ENCODE measurements around the gene OLA1.
"Not testable (repeated sequence)": the region's sequence is repeated elsewhere in the genome, so short reads cannot be mapped to it uniquely, and the experiment has no call there.

OLA1 gene

GRCh38 chr2:174248187-174248997, at the start of gene OLA1:
Gene OLA1 (minus strand): TSS chr2:174248532. CDS start chr2:174246815, 1,717 bp downstream.
- peak; percentile 79 to 90 (median 86) for DNase-seq

GRCh38 chr2:174292908-174293307, 44.6 kb upstream of the OLA1 start:
- DNase-seq = no peak

- no peak for DNase-seq
Measured at GRCh38 chr2:174286172-174286571, 37.8 kb upstream of the OLA1 start.

GRCh38 chr2:174282441-174282840, 34.1 kb upstream of the OLA1 start:
- DNase-seq = no peak

GRCh38 chr2:174281736-174282135, 33.4 kb upstream of the OLA1 start:
- DNase-seq = no peak

- DNase-seq = no peak
Measured at GRCh38 chr2:174280596-174280995, 32.3 kb upstream of the OLA1 start.

- not testable (repeated sequence) for DNase-seq
Measured at GRCh38 chr2:174270263-174270662, 21.9 kb upstream of the OLA1 start.

GRCh38 chr2:174266288-174266687, 18.0 kb upstream of the OLA1 start:
- no peak for DNase-seq

GRCh38 chr2:174263997-174264396, 15.7 kb upstream of the OLA1 start:
- no peak for DNase-seq

GRCh38 chr2:174259981-174260380, 11.6 kb upstream of the OLA1 start:
- DNase-seq = no peak

- DNase-seq = peak in 1 of 3 experiments; percentile 0
Measured at GRCh38 chr2:174254267-174254666, 5.9 kb upstream of the OLA1 start.

GRCh38 chr2:174248998-174249592, 763 bp upstream of the OLA1 start:
- peak in 1 of 3 experiments; percentile 2 for DNase-seq

GRCh38 chr2:174247474-174248186, 702 bp downstream of the OLA1 start:
- peak in 2 of 3 experiments; percentile 1 to 21 for DNase-seq

GRCh38 chr2:174246944-174247381, 1.4 kb downstream of the OLA1 start:
- peak in 1 of 3 experiments; percentile 12 for DNase-seq

- not testable (repeated sequence) for DNase-seq
Measured at GRCh38 chr2:174245628-174246027, 2.7 kb downstream of the OLA1 start.

- DNase-seq = peak in 1 of 3 experiments; percentile 0
Measured at GRCh38 chr2:174245065-174245464, 3.3 kb downstream of the OLA1 start.

GRCh38 chr2:174243812-174244211, 4.5 kb downstream of the OLA1 start:
- DNase-seq = no peak

GRCh38 chr2:174240097-174240496, 8.2 kb downstream of the OLA1 start:
- no peak for DNase-seq

GRCh38 chr2:174236429-174236828, 11.9 kb downstream of the OLA1 start:
- DNase-seq = no peak

GRCh38 chr2:174235680-174236079, 12.7 kb downstream of the OLA1 start:
- no peak for DNase-seq

GRCh38 chr2:174233771-174234275, 14.5 kb downstream of the OLA1 start:
- no peak for DNase-seq

GRCh38 chr2:174227748-174228147, 20.6 kb downstream of the OLA1 start:
- no peak for DNase-seq

GRCh38 chr2:174224665-174225288, 23.6 kb downstream of the OLA1 start:
- DNase-seq = no peak
